HL-60 (cell line): Measurements from ENCODE around the gene PLSCR4.

Source experiments
- DNase-seq, 2 experiments: peaks; one replicate each; pipeline ENCODE4 v3.0.0-alpha.2; 2010 to 2020; ENCODE audit warnings: low read depth in 1 of 2, low spot score in 1 of 2
- H3K27ac ChIP-seq: fragments of 250-450 bp; sonication (Bioruptor Pico); replicated peaks from 2 replicates; pipeline ENCODE4 v1.5.1; 2020; ENCODE audit warnings: mild to moderate bottlenecking, moderate library complexity
- H3K27me3 ChIP-seq: fragments of 250-450 bp; sonication (Bioruptor Pico); 2 replicates; pipeline ENCODE4 v1.5.1; 2021; ENCODE audit warnings: mild to moderate bottlenecking, moderate library complexity; ENCODE audit not compliant: insufficient read depth, poor library complexity, severe bottlenecking
- H3K4me3 ChIP-seq: replicated peaks from 2 replicates; pipeline ENCODE4 v1.5.1; 2011; ENCODE audit warnings: mild to moderate bottlenecking, control low read depth, low read length; ENCODE audit not compliant: insufficient read depth
- GABPA ChIP-seq: IDR thresholded peaks from 2 replicates; pipeline ENCODE4 v1.6.1; 2012; ENCODE audit warnings: low read depth
- POLR2AphosphoS5 ChIP-seq: IDR thresholded peaks from 2 replicates; pipeline ENCODE4 v1.6.1; 2012; ENCODE audit warnings: low read depth
- SPI1 ChIP-seq: IDR thresholded peaks from 2 replicates; pipeline ENCODE4 v1.6.1; 2012; ENCODE audit warnings: low read depth, mild to moderate bottlenecking, borderline replicate concordance
- TF ChIP-seq, protein P1 (sequence below): IDR thresholded peaks from 2 replicates; pipeline ENCODE4 v1.6.1; 2012; ENCODE audit warnings: low read depth; ENCODE audit not compliant: insufficient replicate concordance
- TF ChIP-seq, protein P2 (sequence below): IDR thresholded peaks from one replicate; pipeline ENCODE4 v1.5.1; 2011; ENCODE audit warnings: low read length, control low read depth, inconsistent platforms; ENCODE audit not compliant: insufficient read depth

PLSCR4 gene

DNA sequence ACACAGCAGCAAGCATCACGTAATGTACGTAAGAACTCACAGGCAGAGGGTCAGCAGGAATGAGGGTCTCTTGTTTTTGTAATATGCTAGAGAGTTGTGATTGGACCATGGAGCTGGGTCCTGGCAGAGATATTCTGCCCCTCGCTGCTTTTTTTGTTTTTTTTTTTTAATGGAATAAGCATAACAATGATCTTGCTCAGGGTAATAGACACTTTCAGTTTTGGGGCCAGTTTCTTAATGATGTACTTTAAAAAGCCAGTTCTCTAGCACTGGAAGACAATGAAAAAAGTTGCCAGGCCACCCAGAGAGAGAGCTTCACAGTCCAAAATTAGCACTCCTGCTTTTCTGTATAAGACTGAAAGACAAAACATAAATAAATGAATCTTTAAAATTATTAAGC is 29.0 kb upstream of the PLSCR4 start:
- Histone ChIP-seq H3K27ac (no peak overlapping the region), H3K4me3 (no peak overlapping the region), H3K27me3 (no peaks in the 10 kb centered on the region)
- DNase-seq = no peak
- no peak for TF ChIP-seq SPI1

DNA sequence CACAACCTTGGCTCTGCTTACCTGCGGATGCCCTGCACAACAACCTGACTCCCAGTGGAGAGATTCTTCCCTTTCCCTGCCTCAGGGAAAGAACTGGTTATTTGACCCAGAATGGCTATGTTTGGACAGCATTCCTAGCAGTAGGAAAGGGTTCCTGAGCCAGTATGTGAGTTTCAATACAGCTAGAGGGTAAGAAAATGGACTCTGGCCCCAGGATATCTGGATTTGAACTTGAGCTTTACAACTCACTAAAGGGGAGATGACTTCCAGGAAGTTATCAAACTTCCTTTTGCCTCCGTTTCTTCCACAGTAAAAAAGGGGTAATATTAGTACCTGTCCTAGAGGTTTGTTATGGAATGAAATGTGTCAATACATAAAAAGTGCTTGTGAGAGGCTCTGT is 28.1 kb upstream of the PLSCR4 start:
- Histone ChIP-seq H3K27me3 (no peaks in the 10 kb centered on the region), H3K27ac (no peak overlapping the region), H3K4me3 (no peak overlapping the region)
- TF ChIP-seq SPI1 = no peak
- no peak for TF ChIP-seq POLR2AphosphoS5
- no peak for TF ChIP-seq GABPA
- TF ChIP-seq, protein P1, sequence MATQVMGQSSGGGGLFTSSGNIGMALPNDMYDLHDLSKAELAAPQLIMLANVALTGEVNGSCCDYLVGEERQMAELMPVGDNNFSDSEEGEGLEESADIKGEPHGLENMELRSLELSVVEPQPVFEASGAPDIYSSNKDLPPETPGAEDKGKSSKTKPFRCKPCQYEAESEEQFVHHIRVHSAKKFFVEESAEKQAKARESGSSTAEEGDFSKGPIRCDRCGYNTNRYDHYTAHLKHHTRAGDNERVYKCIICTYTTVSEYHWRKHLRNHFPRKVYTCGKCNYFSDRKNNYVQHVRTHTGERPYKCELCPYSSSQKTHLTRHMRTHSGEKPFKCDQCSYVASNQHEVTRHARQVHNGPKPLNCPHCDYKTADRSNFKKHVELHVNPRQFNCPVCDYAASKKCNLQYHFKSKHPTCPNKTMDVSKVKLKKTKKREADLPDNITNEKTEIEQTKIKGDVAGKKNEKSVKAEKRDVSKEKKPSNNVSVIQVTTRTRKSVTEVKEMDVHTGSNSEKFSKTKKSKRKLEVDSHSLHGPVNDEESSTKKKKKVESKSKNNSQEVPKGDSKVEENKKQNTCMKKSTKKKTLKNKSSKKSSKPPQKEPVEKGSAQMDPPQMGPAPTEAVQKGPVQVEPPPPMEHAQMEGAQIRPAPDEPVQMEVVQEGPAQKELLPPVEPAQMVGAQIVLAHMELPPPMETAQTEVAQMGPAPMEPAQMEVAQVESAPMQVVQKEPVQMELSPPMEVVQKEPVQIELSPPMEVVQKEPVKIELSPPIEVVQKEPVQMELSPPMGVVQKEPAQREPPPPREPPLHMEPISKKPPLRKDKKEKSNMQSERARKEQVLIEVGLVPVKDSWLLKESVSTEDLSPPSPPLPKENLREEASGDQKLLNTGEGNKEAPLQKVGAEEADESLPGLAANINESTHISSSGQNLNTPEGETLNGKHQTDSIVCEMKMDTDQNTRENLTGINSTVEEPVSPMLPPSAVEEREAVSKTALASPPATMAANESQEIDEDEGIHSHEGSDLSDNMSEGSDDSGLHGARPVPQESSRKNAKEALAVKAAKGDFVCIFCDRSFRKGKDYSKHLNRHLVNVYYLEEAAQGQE = no peak
- TF ChIP-seq, protein P2, sequence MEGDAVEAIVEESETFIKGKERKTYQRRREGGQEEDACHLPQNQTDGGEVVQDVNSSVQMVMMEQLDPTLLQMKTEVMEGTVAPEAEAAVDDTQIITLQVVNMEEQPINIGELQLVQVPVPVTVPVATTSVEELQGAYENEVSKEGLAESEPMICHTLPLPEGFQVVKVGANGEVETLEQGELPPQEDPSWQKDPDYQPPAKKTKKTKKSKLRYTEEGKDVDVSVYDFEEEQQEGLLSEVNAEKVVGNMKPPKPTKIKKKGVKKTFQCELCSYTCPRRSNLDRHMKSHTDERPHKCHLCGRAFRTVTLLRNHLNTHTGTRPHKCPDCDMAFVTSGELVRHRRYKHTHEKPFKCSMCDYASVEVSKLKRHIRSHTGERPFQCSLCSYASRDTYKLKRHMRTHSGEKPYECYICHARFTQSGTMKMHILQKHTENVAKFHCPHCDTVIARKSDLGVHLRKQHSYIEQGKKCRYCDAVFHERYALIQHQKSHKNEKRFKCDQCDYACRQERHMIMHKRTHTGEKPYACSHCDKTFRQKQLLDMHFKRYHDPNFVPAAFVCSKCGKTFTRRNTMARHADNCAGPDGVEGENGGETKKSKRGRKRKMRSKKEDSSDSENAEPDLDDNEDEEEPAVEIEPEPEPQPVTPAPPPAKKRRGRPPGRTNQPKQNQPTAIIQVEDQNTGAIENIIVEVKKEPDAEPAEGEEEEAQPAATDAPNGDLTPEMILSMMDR = no peak
- no peak for DNase-seq

- no peaks in the 10 kb centered on the region for H3K27me3 ChIP-seq
- H3K27ac ChIP-seq = no peak overlapping the region
- no peak for DNase-seq
- no peak overlapping the region for H3K4me3 ChIP-seq
- no peak for TF ChIP-seq GABPA
- TF ChIP-seq POLR2AphosphoS5 = no peak
Measured at GRCh38 chr3:146277953-146278631, 27.2 kb upstream of the PLSCR4 start.

DNA sequence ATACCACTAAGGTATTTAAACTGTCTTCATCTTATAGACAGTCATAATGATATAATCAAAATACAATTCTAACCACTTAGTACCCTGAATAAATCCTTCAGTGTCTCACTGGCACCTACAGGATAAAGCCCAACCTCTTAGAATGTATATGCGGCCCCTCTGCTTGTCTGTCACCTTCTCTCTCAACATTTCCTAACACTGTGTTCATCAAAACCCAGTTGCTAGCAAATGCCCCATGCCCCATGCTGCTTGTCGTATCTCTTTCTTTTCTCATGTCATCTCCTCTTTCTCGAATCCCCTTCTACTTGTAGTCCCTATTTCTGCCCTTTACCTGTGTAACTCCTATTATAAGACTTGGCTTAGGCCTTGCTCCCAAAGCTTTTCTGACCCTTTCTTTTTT is 24.6 kb upstream of the PLSCR4 start:
- Histone ChIP-seq H3K27ac (no peak overlapping the region), H3K4me3 (no peak overlapping the region), H3K27me3 (no peaks in the 10 kb centered on the region)
- TF ChIP-seq, protein P2 = no peak
- TF ChIP-seq POLR2AphosphoS5 (no peak), SPI1 (no peak), GABPA (no peak)
- TF ChIP-seq, protein P1 = no peak
- no peak for DNase-seq

DNA sequence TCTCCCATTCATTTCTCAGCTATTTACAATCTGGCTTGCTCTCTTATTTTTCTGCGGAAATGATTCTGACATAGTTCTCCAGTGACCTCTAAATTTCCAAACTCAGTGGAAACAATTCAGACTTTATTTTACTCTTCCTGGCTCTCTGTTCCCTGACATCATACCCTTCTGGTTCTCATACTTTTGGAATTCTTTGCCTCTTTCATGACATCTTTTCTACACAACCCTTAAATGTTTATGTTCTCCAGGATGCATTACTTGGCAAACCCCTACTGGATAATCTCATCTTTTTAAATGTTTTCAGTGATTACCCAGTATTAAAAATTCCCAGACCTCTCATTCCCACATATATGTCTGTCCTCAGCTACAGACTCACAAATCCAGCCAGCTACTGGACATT is 23.9 kb upstream of the PLSCR4 start:
- Histone ChIP-seq H3K27ac (no peak overlapping the region), H3K4me3 (no peak overlapping the region), H3K27me3 (no peaks in the 10 kb centered on the region)
- no peak for DNase-seq
- TF ChIP-seq POLR2AphosphoS5 = no peak
- TF ChIP-seq, protein P1 = no peak
- TF ChIP-seq SPI1 = no peak
- TF ChIP-seq GABPA = no peak
- TF ChIP-seq, protein P2 = no peak
